Measurements from ENCODE around the gene SEZ6L.

SEZ6L gene

DNA sequence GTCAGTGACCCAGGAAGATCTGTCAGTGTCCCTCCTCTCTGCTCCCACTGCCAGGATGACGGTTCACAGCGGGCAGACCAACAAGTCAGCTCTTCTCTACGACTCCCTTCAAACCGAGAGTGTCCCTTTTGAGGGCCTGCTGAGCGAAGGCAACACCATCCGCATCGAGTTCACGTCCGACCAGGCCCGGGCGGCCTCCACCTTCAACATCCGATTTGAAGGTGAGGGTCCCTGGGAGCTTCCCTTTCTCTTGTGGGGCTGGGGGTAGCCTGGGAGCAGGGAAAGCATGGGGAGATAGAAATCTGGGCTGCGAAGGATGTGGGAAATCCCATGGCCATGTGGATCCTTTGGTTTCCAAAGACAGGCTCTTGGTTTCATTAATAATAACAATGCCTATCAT is 141.4 kb downstream of the SEZ6L start:
- Histone ChIP-seq H3K4me2 (ENCODE audit: low read length) (no peak overlapping the region), H3K79me2 (ENCODE audit: insufficient read depth, low read length) (no peaks in the 10 kb centered on the region), H3K27me3 (ENCODE audit: insufficient read depth, low read length) (peaks cover 6% of the 10 kb centered on the region; the same call in 1 of the 2 replicates), H3K27ac (ENCODE audit: low read depth, low read length, poor library complexity, severe bottlenecking) (no peak overlapping the region), H3K36me3 (ENCODE audit: insufficient read depth, low read length) (no peaks in the 10 kb centered on the region), H4K20me1 (ENCODE audit: insufficient read depth, low read length) (no peaks in the 10 kb centered on the region), H3K4me3 (ENCODE audit: low read depth, low read length, poor library complexity, severe bottlenecking) (no peak overlapping the region), H3K4me1 (ENCODE audit: insufficient read depth, low read length, severe bottlenecking) (no peaks in the 10 kb centered on the region), H3K9ac (ENCODE audit: low read length) (no peak overlapping the region), H2AFZ (ENCODE audit: low read length) (no peak overlapping the region), H3F3A (ENCODE audit: insufficient read depth, low read length) (no peaks in the 10 kb centered on the region), H3K9me3 (ENCODE audit: low read length) (no peaks in the 10 kb centered on the region), H3K9me2 (ENCODE audit: low read depth, low read length) (no peaks in the 10 kb centered on the region)
- TF ChIP-seq, protein P1, sequence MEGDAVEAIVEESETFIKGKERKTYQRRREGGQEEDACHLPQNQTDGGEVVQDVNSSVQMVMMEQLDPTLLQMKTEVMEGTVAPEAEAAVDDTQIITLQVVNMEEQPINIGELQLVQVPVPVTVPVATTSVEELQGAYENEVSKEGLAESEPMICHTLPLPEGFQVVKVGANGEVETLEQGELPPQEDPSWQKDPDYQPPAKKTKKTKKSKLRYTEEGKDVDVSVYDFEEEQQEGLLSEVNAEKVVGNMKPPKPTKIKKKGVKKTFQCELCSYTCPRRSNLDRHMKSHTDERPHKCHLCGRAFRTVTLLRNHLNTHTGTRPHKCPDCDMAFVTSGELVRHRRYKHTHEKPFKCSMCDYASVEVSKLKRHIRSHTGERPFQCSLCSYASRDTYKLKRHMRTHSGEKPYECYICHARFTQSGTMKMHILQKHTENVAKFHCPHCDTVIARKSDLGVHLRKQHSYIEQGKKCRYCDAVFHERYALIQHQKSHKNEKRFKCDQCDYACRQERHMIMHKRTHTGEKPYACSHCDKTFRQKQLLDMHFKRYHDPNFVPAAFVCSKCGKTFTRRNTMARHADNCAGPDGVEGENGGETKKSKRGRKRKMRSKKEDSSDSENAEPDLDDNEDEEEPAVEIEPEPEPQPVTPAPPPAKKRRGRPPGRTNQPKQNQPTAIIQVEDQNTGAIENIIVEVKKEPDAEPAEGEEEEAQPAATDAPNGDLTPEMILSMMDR (IDR thresholded peaks at IDR 0.05; ENCODE audit: low read length), result no peak
- no peak for TF ChIP-seq EZH2 (IDR thresholded peaks at IDR 0.05; ENCODE audit: borderline replicate concordance, low read length)

DNA sequence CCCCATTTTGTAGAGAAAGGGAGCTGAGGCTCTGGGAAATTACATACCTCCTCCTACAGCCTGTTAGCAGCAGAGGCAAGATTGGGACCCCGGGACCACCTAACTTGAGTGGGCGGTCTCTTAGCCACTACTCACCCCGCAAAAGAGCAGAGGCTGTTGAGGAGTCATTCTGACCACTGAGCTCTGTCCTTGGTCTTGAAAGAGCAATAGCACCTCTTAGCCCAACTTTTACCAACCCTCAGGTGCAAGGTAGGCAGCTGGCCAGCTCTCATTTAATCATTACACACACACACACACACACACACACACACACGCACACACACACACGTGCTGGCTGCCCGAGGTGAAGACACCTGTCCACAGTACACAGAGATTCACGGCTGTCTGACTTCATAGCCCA is 144.0 kb downstream of the SEZ6L start:
- no peaks in the 10 kb centered on the region for H3K36me3 ChIP-seq (ENCODE audit: insufficient read depth, low read length)
- no peak overlapping the region for H3K4me2 ChIP-seq (ENCODE audit: low read length)
- no peaks in the 10 kb centered on the region for H3K9me2 ChIP-seq (ENCODE audit: low read depth, low read length)
- H3F3A ChIP-seq (ENCODE audit: insufficient read depth, low read length), result no peaks in the 10 kb centered on the region
- H3K9ac ChIP-seq (ENCODE audit: low read length), result no peak overlapping the region
- no peak overlapping the region for H3K4me3 ChIP-seq (ENCODE audit: low read depth, low read length, poor library complexity, severe bottlenecking)
- no peaks in the 10 kb centered on the region for H3K9me3 ChIP-seq (ENCODE audit: low read length)
- H2AFZ ChIP-seq (ENCODE audit: low read length), result no peak overlapping the region
- no peak for TF ChIP-seq EZH2 (IDR thresholded peaks at IDR 0.05; ENCODE audit: borderline replicate concordance, low read length)
- TF ChIP-seq, protein P1 (IDR thresholded peaks at IDR 0.05; ENCODE audit: low read length), result no peak
- H3K27me3 ChIP-seq (ENCODE audit: insufficient read depth, low read length), result peaks cover 6% of the 10 kb centered on the region; the same call in 1 of the 2 replicates
- H3K79me2 ChIP-seq (ENCODE audit: insufficient read depth, low read length), result no peaks in the 10 kb centered on the region
- H3K27ac ChIP-seq (ENCODE audit: low read depth, low read length, poor library complexity, severe bottlenecking), result no peak overlapping the region
- H4K20me1 ChIP-seq (ENCODE audit: insufficient read depth, low read length), result no peaks in the 10 kb centered on the region
- no peaks in the 10 kb centered on the region for H3K4me1 ChIP-seq (ENCODE audit: insufficient read depth, low read length, severe bottlenecking)

- peaks cover 6% of the 10 kb centered on the region; the same call in 1 of the 2 replicates for H3K27me3 ChIP-seq (ENCODE audit: insufficient read depth, low read length)
Measured at GRCh38 chr22:26314171-26314570, 144.9 kb downstream of the SEZ6L start.

More at GRCh38 chr22:26314171-26314570, 144.9 kb downstream of the SEZ6L start:
- H3K36me3 ChIP-seq (ENCODE audit: insufficient read depth, low read length), result no peaks in the 10 kb centered on the region
- H3K9me3 ChIP-seq (ENCODE audit: low read length), result no peaks in the 10 kb centered on the region
- H3F3A ChIP-seq (ENCODE audit: insufficient read depth, low read length), result no peaks in the 10 kb centered on the region
- H3K9ac ChIP-seq (ENCODE audit: low read length), result no peak overlapping the region
- H3K9me2 ChIP-seq (ENCODE audit: low read depth, low read length), result no peaks in the 10 kb centered on the region
- TF ChIP-seq, protein P1 (IDR thresholded peaks at IDR 0.05; ENCODE audit: low read length), result no peak
- TF ChIP-seq EZH2 (IDR thresholded peaks at IDR 0.05; ENCODE audit: borderline replicate concordance, low read length), result no peak
- no peak overlapping the region for H3K4me2 ChIP-seq (ENCODE audit: low read length)
- H4K20me1 ChIP-seq (ENCODE audit: insufficient read depth, low read length), result no peaks in the 10 kb centered on the region
- H3K27ac ChIP-seq (ENCODE audit: low read depth, low read length, poor library complexity, severe bottlenecking), result no peak overlapping the region
- H3K4me1 ChIP-seq (ENCODE audit: insufficient read depth, low read length, severe bottlenecking), result no peaks in the 10 kb centered on the region
- H2AFZ ChIP-seq (ENCODE audit: low read length), result no peak overlapping the region
- no peaks in the 10 kb centered on the region for H3K79me2 ChIP-seq (ENCODE audit: insufficient read depth, low read length)
- no peak overlapping the region for H3K4me3 ChIP-seq (ENCODE audit: low read depth, low read length, poor library complexity, severe bottlenecking)
